HEK293 (cell line): ENCODE data around the gene TMEM14A.

ENCODE experiments used
- CTCF ChIA-PET: fragments of 350-600 bp; formaldehyde crosslinking; extraction: SDS; loops from one replicate; lab custom pipeline; 2021; ENCODE audit warnings: antibody characterized with exemption; lab: Yijun Ruan, JAX
- POLR2A ChIA-PET: fragments of 300-600 bp; formaldehyde crosslinking; extraction: SDS; loops from one replicate; lab custom pipeline; 2020; ENCODE audit warnings: antibody characterized with exemption, inconsistent platforms; lab: Yijun Ruan, JAX
- H3K27ac ChIP-seq: fragments of 200-500 bp; sonication (Bioruptor generic); 2 replicates; pipeline ENCODE4 v1.5.1; 2014; ENCODE audit warnings: low read depth, low read length, control low read depth, inconsistent platforms; ENCODE audit errors: extremely low read depth
- H3K36me3 ChIP-seq, 2 experiments: fragments of 200-500 bp in 1 of 2; sonication (Bioruptor generic) in 1 of 2; 1 replicate in 1 of 2; 2 replicates in 1 of 2; pipeline ENCODE4 v1.5.1; 2014 to 2017; ENCODE audit warnings: inconsistent platforms in 2 of 2, low read length in 2 of 2; ENCODE audit not compliant: control insufficient read depth in 2 of 2, insufficient read depth in 1 of 2
- H3K4me1 ChIP-seq: fragments of 200-500 bp; sonication (Bioruptor generic); 2 replicates; pipeline ENCODE4 v1.5.1; 2014; ENCODE audit warnings: mild to moderate bottlenecking, low read length, inconsistent platforms; ENCODE audit not compliant: control insufficient read depth, insufficient read depth
- H3K4me3 ChIP-seq: 2 replicates; pipeline ENCODE4 v1.5.1; 2011; ENCODE audit warnings: low read depth, mild to moderate bottlenecking, control low read depth, low read length, moderate library complexity
- H3K9me3 ChIP-seq: fragments of 200-500 bp; sonication (Bioruptor generic); 2 replicates; pipeline ENCODE4 v1.5.1; 2014; ENCODE audit warnings: low read depth, low read length, inconsistent platforms; ENCODE audit not compliant: control insufficient read depth, insufficient read depth
- GLI4 ChIP-seq: fragments of 450-650 bp; formaldehyde crosslinking; IDR thresholded peaks from 2 replicates; pipeline ENCODE4 v1.5.1; 2016; ENCODE audit warnings: missing biosample characterization, missing genetic modification characterization
- GLIS2 ChIP-seq: fragments of 450-650 bp; formaldehyde crosslinking; IDR thresholded peaks from 2 replicates; pipeline ENCODE4 v1.5.1; 2016; ENCODE audit warnings: missing biosample characterization, missing genetic modification characterization
- HOXA7 ChIP-seq: sonication (generic); formaldehyde crosslinking; IDR thresholded peaks from 2 replicates; pipeline ENCODE4 v1.8.1; 2022; ENCODE audit warnings: missing genetic modification reagents, borderline replicate concordance
- MEIS1 ChIP-seq: sonication (generic); formaldehyde crosslinking; IDR thresholded peaks from 2 replicates; pipeline ENCODE4 v1.8.1; 2022; ENCODE audit warnings: missing genetic modification reagents, mild to moderate bottlenecking, borderline replicate concordance
- MZF1 ChIP-seq: fragments of 450-650 bp; formaldehyde crosslinking; IDR thresholded peaks from 2 replicates; pipeline ENCODE4 v1.5.1; 2017; ENCODE audit warnings: missing biosample characterization, missing genetic modification characterization, borderline replicate concordance
- PRDM1 ChIP-seq: fragments of 450-650 bp; formaldehyde crosslinking; IDR thresholded peaks from 2 replicates; pipeline ENCODE4; 2016; ENCODE audit warnings: missing biosample characterization, missing genetic modification characterization
- TRIM28 ChIP-seq: IDR thresholded peaks from 2 replicates; pipeline ENCODE4 v1.6.1; 2011; ENCODE audit warnings: low read length, control low read depth, borderline replicate concordance
- WT1 ChIP-seq: fragments of 450-650 bp; formaldehyde crosslinking; IDR thresholded peaks from 2 replicates; pipeline ENCODE4 v1.5.1; 2016; ENCODE audit warnings: missing biosample characterization, missing genetic modification characterization
- ZBTB21 ChIP-seq: fragments of 450-650 bp; formaldehyde crosslinking; IDR thresholded peaks from 2 replicates; pipeline ENCODE4 v1.5.1; 2017; ENCODE audit warnings: missing biosample characterization, missing genetic modification characterization
- ZNF121 ChIP-seq: fragments of 450-650 bp; formaldehyde crosslinking; IDR thresholded peaks from 2 replicates; pipeline ENCODE4 v1.5.1; 2016; ENCODE audit warnings: missing biosample characterization, missing genetic modification characterization
- ZNF132 ChIP-seq: fragments of 450-650 bp; formaldehyde crosslinking; IDR thresholded peaks from 2 replicates; pipeline ENCODE4 v1.5.1; 2017; ENCODE audit warnings: missing biosample characterization, missing genetic modification characterization, borderline replicate concordance
- ZNF302 ChIP-seq: fragments of 450-650 bp; formaldehyde crosslinking; IDR thresholded peaks from 2 replicates; pipeline ENCODE4 v1.5.1; 2016; ENCODE audit warnings: missing biosample characterization, missing genetic modification characterization, low read depth
- ZNF366 ChIP-seq: fragments of 450-650 bp; formaldehyde crosslinking; conservative IDR thresholded peaks from 2 replicates; pipeline ENCODE4 v1.5.1; 2016; ENCODE audit warnings: missing biosample characterization, missing genetic modification characterization
- ZNF391 ChIP-seq: fragments of 450-650 bp; formaldehyde crosslinking; IDR thresholded peaks from 2 replicates; pipeline ENCODE4 v1.5.1; 2016; ENCODE audit warnings: low read depth, missing biosample characterization, missing genetic modification characterization, borderline replicate concordance
- ZNF473 ChIP-seq: fragments of 450-650 bp; formaldehyde crosslinking; IDR thresholded peaks from 2 replicates; pipeline ENCODE4 v1.5.1; 2017; ENCODE audit warnings: missing biosample characterization, missing genetic modification characterization
- ZNF48 ChIP-seq: fragments of 450-650 bp; formaldehyde crosslinking; IDR thresholded peaks from 2 replicates; pipeline ENCODE4 v1.5.1; 2016; ENCODE audit warnings: missing biosample characterization, missing genetic modification characterization
- ZNF510 ChIP-seq: fragments of 450-650 bp; formaldehyde crosslinking; IDR thresholded peaks from 2 replicates; pipeline ENCODE4 v1.5.1; 2018; ENCODE audit warnings: mild to moderate bottlenecking, missing genetic modification characterization, missing biosample characterization; ENCODE audit not compliant: insufficient replicate concordance
- ZNF548 ChIP-seq: fragments of 450-650 bp; formaldehyde crosslinking; IDR thresholded peaks from 2 replicates; pipeline ENCODE4 v1.5.1; 2016; ENCODE audit warnings: missing biosample characterization, missing genetic modification characterization
- ZNF621 ChIP-seq: fragments of 450-650 bp; formaldehyde crosslinking; IDR thresholded peaks from 2 replicates; pipeline ENCODE4 v1.5.1; 2017; ENCODE audit warnings: missing biosample characterization, missing genetic modification characterization
- ZNF623 ChIP-seq: fragments of 450-650 bp; formaldehyde crosslinking; IDR thresholded peaks from 2 replicates; pipeline ENCODE4 v1.5.1; 2016; ENCODE audit warnings: missing biosample characterization, missing genetic modification characterization
- ZNF654 ChIP-seq: fragments of 450-650 bp; formaldehyde crosslinking; IDR thresholded peaks from 2 replicates; pipeline ENCODE4 v1.5.1; 2016; ENCODE audit warnings: low read depth, missing biosample characterization, missing genetic modification characterization
- ZNF660 ChIP-seq: fragments of 450-650 bp; IDR thresholded peaks from 2 replicates; pipeline ENCODE4 v1.5.1; 2018; ENCODE audit warnings: missing biosample characterization, mild to moderate bottlenecking, missing genetic modification characterization
- ZNF768 ChIP-seq: fragments of 450-650 bp; formaldehyde crosslinking; IDR thresholded peaks from 2 replicates; pipeline ENCODE4 v1.5.1; 2018; ENCODE audit warnings: missing biosample characterization, mild to moderate bottlenecking, missing genetic modification characterization
- TF ChIP-seq, protein P1 (sequence below): fragments of 450-650 bp; formaldehyde crosslinking; IDR thresholded peaks from 2 replicates; pipeline ENCODE4 v1.5.0; 2017; ENCODE audit warnings: missing biosample characterization, missing genetic modification characterization, borderline replicate concordance
- TF ChIP-seq, protein P2 (sequence below): fragments of 450-650 bp; formaldehyde crosslinking; IDR thresholded peaks from 2 replicates; pipeline ENCODE4 v1.5.1; 2016; ENCODE audit warnings: missing biosample characterization, missing genetic modification characterization
- TF ChIP-seq, protein P3 (sequence below): fragments of 450-650 bp; formaldehyde crosslinking; IDR thresholded peaks from 2 replicates; pipeline ENCODE4 v1.5.1; 2016; ENCODE audit warnings: missing biosample characterization, missing genetic modification characterization, low read depth

The TMEM14A gene

DNA sequence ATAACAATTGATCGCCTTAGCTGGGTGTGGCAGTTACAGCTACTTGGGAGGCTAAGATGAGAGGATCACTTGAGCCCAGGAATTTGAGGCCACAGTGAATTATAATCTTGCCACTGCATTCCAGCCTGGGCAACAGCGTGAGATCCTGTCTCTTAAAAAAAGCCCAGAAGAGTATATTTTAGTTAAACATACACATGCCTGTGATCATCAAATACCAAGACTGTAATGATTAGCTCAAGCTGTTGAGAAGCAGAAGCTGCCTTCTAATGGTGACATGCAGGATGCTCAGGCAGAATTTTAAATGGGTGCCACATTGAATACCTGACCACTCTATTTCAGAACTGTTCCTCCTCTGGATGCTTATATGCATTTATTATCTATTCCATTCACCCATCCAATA is 8.9 kb upstream of the TMEM14A start:
- H3K27ac ChIP-seq: no peak overlapping the region
- no peaks in the 10 kb centered on the region for H3K9me3 ChIP-seq
- CTCF ChIA-PET: interaction anchor here (0.6 to 4.3 kb wide), 26 partner anchors 10 to 822 kb away, joined by 3 to 104 read pairs (median 8); partner anchors contain the start of genes EFHC1 and MCM3
- peaks cover 0 to 8% of the 10 kb centered on the region in 2 experiments; a peak in 2 of 3 replicates for H3K36me3 ChIP-seq
- H3K4me3 ChIP-seq: no peak overlapping the region
- POLR2A ChIA-PET: interaction anchor here (0.8 to 2.9 kb wide), 3 partner anchors 238 to 377 kb away, joined by 3 to 10 read pairs (median 5); partner anchors contain the start of genes EFHC1 and MCM3
- H3K4me1 ChIP-seq: peaks cover 10% of the 10 kb centered on the region; the same call in 1 of the 2 replicates
- TF ChIP-seq ZNF132 (tag by site-specific recombination): no peak
- no peak for TF ChIP-seq GLIS2
- no peak for TF ChIP-seq GLI4 (tag by site-specific recombination)
- TF ChIP-seq, protein P1, sequence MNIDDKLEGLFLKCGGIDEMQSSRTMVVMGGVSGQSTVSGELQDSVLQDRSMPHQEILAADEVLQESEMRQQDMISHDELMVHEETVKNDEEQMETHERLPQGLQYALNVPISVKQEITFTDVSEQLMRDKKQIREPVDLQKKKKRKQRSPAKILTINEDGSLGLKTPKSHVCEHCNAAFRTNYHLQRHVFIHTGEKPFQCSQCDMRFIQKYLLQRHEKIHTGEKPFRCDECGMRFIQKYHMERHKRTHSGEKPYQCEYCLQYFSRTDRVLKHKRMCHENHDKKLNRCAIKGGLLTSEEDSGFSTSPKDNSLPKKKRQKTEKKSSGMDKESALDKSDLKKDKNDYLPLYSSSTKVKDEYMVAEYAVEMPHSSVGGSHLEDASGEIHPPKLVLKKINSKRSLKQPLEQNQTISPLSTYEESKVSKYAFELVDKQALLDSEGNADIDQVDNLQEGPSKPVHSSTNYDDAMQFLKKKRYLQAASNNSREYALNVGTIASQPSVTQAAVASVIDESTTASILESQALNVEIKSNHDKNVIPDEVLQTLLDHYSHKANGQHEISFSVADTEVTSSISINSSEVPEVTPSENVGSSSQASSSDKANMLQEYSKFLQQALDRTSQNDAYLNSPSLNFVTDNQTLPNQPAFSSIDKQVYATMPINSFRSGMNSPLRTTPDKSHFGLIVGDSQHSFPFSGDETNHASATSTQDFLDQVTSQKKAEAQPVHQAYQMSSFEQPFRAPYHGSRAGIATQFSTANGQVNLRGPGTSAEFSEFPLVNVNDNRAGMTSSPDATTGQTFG: no peak
- no peak for TF ChIP-seq TRIM28
- TF ChIP-seq ZNF768 (tag by site-specific recombination): no peak
- TF ChIP-seq WT1 (tag by site-specific recombination): no peak
- no peak for TF ChIP-seq ZNF121
- no peak for TF ChIP-seq ZNF48 (tag by site-specific recombination)
- no peak for TF ChIP-seq ZNF473 (tag by site-specific recombination)
- no peak for TF ChIP-seq ZNF391 (tag by site-specific recombination)
- no peak for TF ChIP-seq MZF1 (tag by site-specific recombination)
- TF ChIP-seq, all 188 proteins: peak for 0

DNA sequence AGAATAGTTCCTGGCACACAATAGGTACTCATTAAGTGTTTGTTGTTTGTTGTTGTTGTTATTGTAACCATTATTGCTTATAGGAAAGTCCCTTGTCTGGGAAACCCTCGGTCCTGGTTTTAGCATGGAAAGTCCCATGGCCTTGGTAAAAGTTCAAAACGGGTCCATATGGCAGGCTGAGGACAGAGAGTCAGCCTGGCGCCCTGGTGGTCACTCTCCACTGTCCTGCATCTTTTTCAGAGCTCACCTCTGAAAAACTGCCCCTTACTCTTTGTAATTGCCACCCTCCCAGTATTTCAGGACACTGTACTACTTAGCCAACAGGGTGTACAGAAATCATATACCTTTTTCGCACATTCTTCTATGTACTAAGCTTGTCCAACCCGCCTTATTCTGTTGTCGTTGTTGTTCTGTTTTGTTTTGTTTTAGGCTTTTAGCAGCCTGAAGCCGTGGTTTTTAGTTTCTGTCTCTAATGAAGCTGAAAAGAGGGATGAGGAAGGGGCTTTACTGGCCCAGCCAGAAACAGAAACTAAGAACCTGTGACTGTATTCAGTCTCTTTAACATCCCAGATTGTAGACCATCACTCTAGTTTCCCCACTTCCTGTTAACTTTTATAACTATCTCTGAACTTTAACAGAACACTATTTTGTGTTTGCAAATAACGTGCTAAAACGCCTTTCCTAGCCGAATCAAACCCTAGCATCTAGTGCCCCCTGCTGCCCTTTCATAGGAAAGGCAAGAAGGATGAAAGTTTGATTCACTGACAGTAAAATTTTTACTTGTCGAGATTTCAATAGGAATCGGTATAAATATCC is 7.6 kb upstream of the TMEM14A start:
- Histone ChIP-seq H3K36me3 (peaks cover 0 to 20% of the 10 kb centered on the region in 2 experiments; a peak in 2 of 3 replicates), H3K27ac (peak overlapping the region; percentile 42; the same call in 1 of the 2 replicates), H3K4me1 (peaks cover 10% of the 10 kb centered on the region; the same call in 1 of the 2 replicates), H3K4me3 (peak overlapping the region; percentile 52), H3K9me3 (no peaks in the 10 kb centered on the region)
- POLR2A ChIA-PET: interaction anchor here (0.8 to 2.9 kb wide), 2 partner anchors 244 to 301 kb away, joined by 3 to 10 read pairs; partner anchors contain the start of genes EFHC1 and PAQR8
- CTCF ChIA-PET: interaction anchor here (0.5 to 4.3 kb wide), 42 partner anchors 9 to 766 kb away, joined by 3 to 104 read pairs (median 4); partner anchors contain the start of gene EFHC1
- TF ChIP-seq ZBTB21: no peak
- TF ChIP-seq, protein P2, sequence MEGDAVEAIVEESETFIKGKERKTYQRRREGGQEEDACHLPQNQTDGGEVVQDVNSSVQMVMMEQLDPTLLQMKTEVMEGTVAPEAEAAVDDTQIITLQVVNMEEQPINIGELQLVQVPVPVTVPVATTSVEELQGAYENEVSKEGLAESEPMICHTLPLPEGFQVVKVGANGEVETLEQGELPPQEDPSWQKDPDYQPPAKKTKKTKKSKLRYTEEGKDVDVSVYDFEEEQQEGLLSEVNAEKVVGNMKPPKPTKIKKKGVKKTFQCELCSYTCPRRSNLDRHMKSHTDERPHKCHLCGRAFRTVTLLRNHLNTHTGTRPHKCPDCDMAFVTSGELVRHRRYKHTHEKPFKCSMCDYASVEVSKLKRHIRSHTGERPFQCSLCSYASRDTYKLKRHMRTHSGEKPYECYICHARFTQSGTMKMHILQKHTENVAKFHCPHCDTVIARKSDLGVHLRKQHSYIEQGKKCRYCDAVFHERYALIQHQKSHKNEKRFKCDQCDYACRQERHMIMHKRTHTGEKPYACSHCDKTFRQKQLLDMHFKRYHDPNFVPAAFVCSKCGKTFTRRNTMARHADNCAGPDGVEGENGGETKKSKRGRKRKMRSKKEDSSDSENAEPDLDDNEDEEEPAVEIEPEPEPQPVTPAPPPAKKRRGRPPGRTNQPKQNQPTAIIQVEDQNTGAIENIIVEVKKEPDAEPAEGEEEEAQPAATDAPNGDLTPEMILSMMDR (tag by site-specific recombination): peak; percentile 68
- TF ChIP-seq ZNF621 (tag by site-specific recombination): no peak
- peak; percentile 46; the same call in 1 of the 2 replicates for TF ChIP-seq ZNF366 (tag by site-specific recombination)
- peak; percentile 68; the same call in 1 of the 2 replicates for TF ChIP-seq ZNF660 (tag by site-specific recombination)
- no peak for TF ChIP-seq ZNF548 (tag by site-specific recombination)
- TF ChIP-seq PRDM1 (tag by site-specific recombination): peak; percentile 83; the same call in 1 of the 2 replicates
- no peak for TF ChIP-seq MEIS1 (CRISPR knock-in tag)
- no peak for TF ChIP-seq ZNF623 (tag by site-specific recombination)
- TF ChIP-seq, protein P3, sequence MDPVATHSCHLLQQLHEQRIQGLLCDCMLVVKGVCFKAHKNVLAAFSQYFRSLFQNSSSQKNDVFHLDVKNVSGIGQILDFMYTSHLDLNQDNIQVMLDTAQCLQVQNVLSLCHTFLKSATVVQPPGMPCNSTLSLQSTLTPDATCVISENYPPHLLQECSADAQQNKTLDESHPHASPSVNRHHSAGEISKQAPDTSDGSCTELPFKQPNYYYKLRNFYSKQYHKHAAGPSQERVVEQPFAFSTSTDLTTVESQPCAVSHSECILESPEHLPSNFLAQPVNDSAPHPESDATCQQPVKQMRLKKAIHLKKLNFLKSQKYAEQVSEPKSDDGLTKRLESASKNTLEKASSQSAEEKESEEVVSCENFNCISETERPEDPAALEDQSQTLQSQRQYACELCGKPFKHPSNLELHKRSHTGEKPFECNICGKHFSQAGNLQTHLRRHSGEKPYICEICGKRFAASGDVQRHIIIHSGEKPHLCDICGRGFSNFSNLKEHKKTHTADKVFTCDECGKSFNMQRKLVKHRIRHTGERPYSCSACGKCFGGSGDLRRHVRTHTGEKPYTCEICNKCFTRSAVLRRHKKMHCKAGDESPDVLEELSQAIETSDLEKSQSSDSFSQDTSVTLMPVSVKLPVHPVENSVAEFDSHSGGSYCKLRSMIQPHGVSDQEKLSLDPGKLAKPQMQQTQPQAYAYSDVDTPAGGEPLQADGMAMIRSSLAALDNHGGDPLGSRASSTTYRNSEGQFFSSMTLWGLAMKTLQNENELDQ (tag by site-specific recombination): no peak
- peak; percentile 96 for TF ChIP-seq ZNF654
- no peak for TF ChIP-seq ZNF302 (tag by site-specific recombination)
- TF ChIP-seq HOXA7 (CRISPR knock-in tag): no peak
- TF ChIP-seq ZNF510 (tag by site-specific recombination): peak; percentile 29
